Immature natural killer cell (primary cell): ENCODE results near the gene RNU6-1. TPM values are rescaled to one million over a fixed set of nuclear protein-coding genes. Genes with fewer than 3 reads are reported as not detected.

Experiments used
- DNase-seq, 3 donors: peaks; one replicate each; pipeline ENCODE4 v3.0.0; 2022; ENCODE audit warnings: mixed read lengths in 1 of 3
- H3K27ac Mint-ChIP-seq, 6 donors: one replicate each; pipeline ENCODE4 v1.8.0; 2020; ENCODE audit warnings: mixed read lengths in 6 of 6, mild to moderate bottlenecking in 5 of 6, inconsistent platforms in 4 of 6, moderate library complexity in 3 of 6
- H3K27me3 Mint-ChIP-seq, 3 donors: one replicate each; pipeline ENCODE4 v1.8.0; 2020 to 2021; ENCODE audit warnings: low read depth in 3 of 3, mild to moderate bottlenecking in 3 of 3, mixed read lengths in 3 of 3, moderate library complexity in 3 of 3, inconsistent platforms in 1 of 3
- H3K36me3 Mint-ChIP-seq, 3 donors: one replicate each; pipeline ENCODE4 v1.8.0; 2020; ENCODE audit warnings: mixed read lengths in 3 of 3, inconsistent platforms in 2 of 3, mild to moderate bottlenecking in 2 of 3
- H3K4me1 Mint-ChIP-seq, 2 donors: one replicate each; pipeline ENCODE4 v1.8.0; 2020; ENCODE audit warnings: inconsistent platforms in 2 of 2, mild to moderate bottlenecking in 2 of 2, mixed read lengths in 2 of 2, moderate library complexity in 1 of 2
- H3K4me3 Mint-ChIP-seq, 5 donors: one replicate each; pipeline ENCODE4 v1.8.0; 2020; ENCODE audit warnings: mild to moderate bottlenecking in 5 of 5, mixed read lengths in 5 of 5, inconsistent platforms in 3 of 5, moderate library complexity in 3 of 5
- H3K9me3 Mint-ChIP-seq, 6 donors: one replicate each; pipeline ENCODE4 v1.8.0; 2020; ENCODE audit warnings: mild to moderate bottlenecking in 6 of 6, mixed read lengths in 6 of 6, inconsistent platforms in 4 of 6, moderate library complexity in 3 of 6
- polyA plus RNA-seq, 3 donors: library from polyadenylated mRNA; unstranded; fragments of 300-500 nt; fragmentation: Illumina TruSeq; gene quantifications; one replicate each; pipeline ENCODE4 v1.2.3, GENCODE V29; 2021

The RNU6-1 gene
- polyA plus RNA-seq, 3 donors from 2014 or later = not detected

- Mint-ChIP-seq H3K27ac (no peak overlapping the region), H3K27me3 (peaks cover 0 to 3% (median 0%) of the 10 kb centered on the region in 3 donors), H3K4me1 (no peaks in the 10 kb centered on the region), H3K4me3 (no peak overlapping the region), H3K36me3 (peaks cover 3 to 9% (median 3%) of the 10 kb centered on the region in 3 donors), H3K9me3 (no peaks in the 10 kb centered on the region)
- DNase-seq = no peak
Measured at GRCh38 chr15:67803996-67804843, 35.6 kb downstream of the RNU6-1 start.

- H3K4me1 Mint-ChIP-seq = no peaks in the 10 kb centered on the region
Measured at GRCh38 chr15:67803299-67803698, 36.5 kb downstream of the RNU6-1 start.

GRCh38 chr15:67801926-67802914 lies 37.6 kb downstream of the RNU6-1 start:
- Mint-ChIP-seq H3K27me3 (peaks cover 0 to 3% (median 0%) of the 10 kb centered on the region in 3 donors), H3K9me3 (no peaks in the 10 kb centered on the region), H3K27ac (no peak overlapping the region), H3K4me3 (no peak overlapping the region), H3K4me1 (no peaks in the 10 kb centered on the region), H3K36me3 (peaks cover 0 to 9% (median 0%) of the 10 kb centered on the region in 3 donors)
- DNase-seq = no peak

More at GRCh38 chr15:67803299-67803698, 36.5 kb downstream of the RNU6-1 start:
- Mint-ChIP-seq H3K27me3 (peaks cover 0 to 3% (median 0%) of the 10 kb centered on the region in 3 donors), H3K36me3 (peaks cover 3 to 4% (median 3%) of the 10 kb centered on the region in 3 donors), H3K27ac (no peak overlapping the region), H3K4me3 (no peak overlapping the region), H3K9me3 (no peaks in the 10 kb centered on the region)
- no peak for DNase-seq

GRCh38 chr15:67801142-67801541 lies 38.7 kb downstream of the RNU6-1 start:
- Mint-ChIP-seq H3K9me3 (no peaks in the 10 kb centered on the region), H3K36me3 (peaks cover 0 to 10% (median 3%) of the 10 kb centered on the region in 3 donors), H3K27ac (no peak overlapping the region), H3K4me3 (no peak overlapping the region), H3K27me3 (peaks cover 0 to 3% (median 0%) of the 10 kb centered on the region in 3 donors), H3K4me1 (no peaks in the 10 kb centered on the region)
- no peak for DNase-seq

DNA sequence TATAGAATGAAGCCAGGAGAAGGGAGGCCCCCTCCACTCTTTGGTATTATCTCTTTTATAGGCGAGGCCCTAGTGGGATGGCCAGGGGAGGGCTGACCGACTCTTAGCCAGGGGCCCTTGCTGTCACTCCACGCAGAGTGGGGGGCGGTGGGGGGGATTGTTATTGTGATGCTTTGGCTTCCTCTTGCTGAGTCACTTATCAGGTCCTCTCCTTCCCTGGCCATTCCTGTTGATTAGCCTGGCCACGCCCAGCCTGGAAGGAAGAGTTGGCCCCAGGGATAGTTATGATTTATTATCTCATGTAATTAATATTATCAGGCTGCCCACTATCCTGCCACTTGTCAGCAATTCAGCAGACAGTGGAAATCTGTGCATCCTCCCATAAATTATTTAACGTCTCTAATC lies 40.0 kb downstream of the RNU6-1 start:
- no peak for DNase-seq
- H3K4me1 Mint-ChIP-seq = no peaks in the 10 kb centered on the region
- no peak overlapping the region for H3K27ac Mint-ChIP-seq
- no peak overlapping the region for H3K4me3 Mint-ChIP-seq
- H3K9me3 Mint-ChIP-seq = peaks cover 0 to 10% (median 6%) of the 10 kb centered on the region in 6 donors
- peaks cover 3 to 24% (median 12%) of the 10 kb centered on the region in 3 donors for H3K36me3 Mint-ChIP-seq
- peaks cover 0 to 3% (median 0%) of the 10 kb centered on the region in 3 donors for H3K27me3 Mint-ChIP-seq

DNA sequence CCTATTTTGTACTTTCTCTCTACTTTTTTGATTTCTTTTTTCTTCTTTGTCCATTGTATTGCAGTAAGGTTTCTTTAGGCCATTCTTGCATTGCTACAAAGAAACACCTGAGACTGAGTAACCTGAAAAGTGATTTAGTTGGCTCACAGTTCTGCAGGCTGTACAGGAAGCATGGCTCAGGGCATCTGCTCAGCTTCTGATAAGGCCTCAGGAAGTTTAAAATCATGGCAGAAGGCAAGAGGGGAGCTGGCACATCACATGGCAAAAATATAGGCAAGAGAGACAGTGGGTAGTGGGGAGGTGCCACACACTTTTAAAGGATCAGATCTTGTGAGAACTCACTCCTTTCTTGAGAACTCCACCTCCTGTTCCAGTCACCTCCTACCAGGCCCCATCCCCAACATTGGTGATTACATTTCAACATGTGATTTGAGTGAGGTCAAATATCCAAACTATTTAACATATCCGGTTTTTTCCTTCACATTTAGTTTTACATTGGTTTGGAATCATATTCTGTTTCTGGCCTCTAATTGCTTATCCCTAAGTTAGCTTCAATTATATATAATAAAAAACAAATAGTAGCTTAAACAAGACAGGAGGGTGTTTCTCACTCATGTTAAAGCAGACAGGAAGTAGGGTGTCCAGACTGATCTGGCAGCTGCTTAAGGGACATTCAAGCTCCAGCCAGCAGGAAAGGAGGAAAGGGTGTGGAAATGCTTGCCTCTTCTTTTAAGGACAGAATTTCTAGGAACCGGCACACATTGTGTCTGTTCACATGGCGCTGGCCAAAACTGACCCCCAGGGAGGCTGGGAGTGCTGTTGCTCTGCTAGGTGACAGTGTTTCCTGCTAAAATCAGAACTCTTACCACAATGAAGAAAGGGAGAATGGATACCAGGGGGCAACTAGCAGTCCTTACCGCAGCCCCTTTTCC lies 43.4 kb downstream of the RNU6-1 start:
- peaks cover 0 to 11% (median 6%) of the 10 kb centered on the region in 6 donors for H3K9me3 Mint-ChIP-seq
- H3K27ac Mint-ChIP-seq = peak overlapping the region in 1 of 6 donors; percentile 51
- no peak overlapping the region for H3K4me3 Mint-ChIP-seq
- peaks cover 3 to 36% (median 21%) of the 10 kb centered on the region in 3 donors for H3K36me3 Mint-ChIP-seq
- H3K4me1 Mint-ChIP-seq = no peaks in the 10 kb centered on the region
- DNase-seq = no peak
- H3K27me3 Mint-ChIP-seq = no peaks in the 10 kb centered on the region

DNA sequence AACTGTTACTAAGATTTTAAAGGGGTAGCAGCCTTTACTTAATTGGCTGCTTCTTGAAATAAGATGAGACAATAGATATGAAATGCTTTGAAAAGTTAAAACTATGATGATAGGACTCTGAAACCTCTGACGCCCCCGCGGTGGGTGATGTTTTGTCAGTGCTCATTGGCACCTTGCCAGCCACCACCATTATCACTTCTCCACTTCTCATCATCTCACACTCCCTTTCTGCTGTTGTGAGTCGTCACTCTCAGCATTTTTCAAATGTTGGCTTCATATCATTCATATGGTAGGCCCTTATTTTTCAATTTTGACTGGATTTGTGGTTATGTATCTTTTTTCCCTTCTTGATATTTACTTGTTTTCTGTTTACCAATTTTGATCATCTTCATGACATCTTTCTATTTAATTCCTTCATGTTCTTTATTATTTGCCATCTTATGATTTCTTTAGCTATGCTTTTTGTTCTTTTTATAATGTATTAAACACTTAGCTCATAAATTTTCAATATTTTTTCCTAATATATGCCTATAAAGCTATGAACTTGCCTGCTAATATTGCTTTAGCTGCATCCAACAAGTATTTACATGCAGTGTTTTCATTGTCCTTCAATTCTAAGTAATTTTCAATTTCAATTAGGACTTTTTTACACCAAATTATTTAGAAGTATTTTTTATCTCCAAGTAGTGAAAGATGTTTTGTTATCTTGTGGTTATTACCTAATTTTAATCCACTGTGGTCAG lies 44.8 kb downstream of the RNU6-1 start:
- DNase-seq = no peak
- no peaks in the 10 kb centered on the region for H3K4me1 Mint-ChIP-seq
- no peak overlapping the region for H3K27ac Mint-ChIP-seq
- no peaks in the 10 kb centered on the region for H3K27me3 Mint-ChIP-seq
- peaks cover 3 to 36% (median 21%) of the 10 kb centered on the region in 3 donors for H3K36me3 Mint-ChIP-seq
- peaks cover 0 to 11% (median 6%) of the 10 kb centered on the region in 6 donors for H3K9me3 Mint-ChIP-seq
- no peak overlapping the region for H3K4me3 Mint-ChIP-seq

DNA sequence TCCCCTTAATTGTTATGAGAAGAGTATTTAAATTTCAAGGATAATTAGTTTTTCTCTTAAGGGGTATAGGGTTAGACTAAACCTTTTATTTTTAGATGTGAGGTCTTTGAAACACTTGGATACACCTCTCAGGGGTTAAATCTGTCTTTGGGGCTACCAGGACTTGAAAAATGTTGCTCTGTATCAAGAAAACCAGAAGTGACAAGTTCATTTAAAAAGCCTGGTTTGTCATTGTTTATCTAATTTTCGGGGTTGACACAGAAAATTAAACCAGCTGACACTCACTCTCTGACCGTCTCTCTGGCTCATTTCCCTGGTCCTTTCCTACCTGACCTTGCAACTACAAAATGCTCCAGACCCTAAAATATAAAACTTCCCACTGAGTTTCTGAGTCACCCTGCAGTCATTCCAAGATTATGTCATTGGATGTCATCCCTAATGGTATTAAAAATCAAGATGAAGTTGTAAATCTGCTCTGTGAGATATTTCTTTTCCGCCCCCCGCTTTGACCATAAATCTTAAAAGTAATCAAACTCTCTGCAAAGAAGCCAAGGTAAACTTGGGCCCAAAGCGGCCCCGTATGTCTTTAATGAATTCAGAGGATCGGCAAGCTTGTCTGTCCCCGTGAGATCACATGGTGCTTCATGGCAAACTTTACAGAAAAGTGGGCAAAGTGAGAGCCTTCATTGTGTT lies 47.4 kb downstream of the RNU6-1 start:
- Mint-ChIP-seq H3K9me3 (peaks cover 0 to 11% (median 6%) of the 10 kb centered on the region in 6 donors), H3K4me3 (no peak overlapping the region), H3K4me1 (no peaks in the 10 kb centered on the region), H3K27me3 (no peaks in the 10 kb centered on the region), H3K36me3 (peaks cover 3 to 30% (median 21%) of the 10 kb centered on the region in 3 donors), H3K27ac (no peak overlapping the region)
- no peak for DNase-seq

DNA sequence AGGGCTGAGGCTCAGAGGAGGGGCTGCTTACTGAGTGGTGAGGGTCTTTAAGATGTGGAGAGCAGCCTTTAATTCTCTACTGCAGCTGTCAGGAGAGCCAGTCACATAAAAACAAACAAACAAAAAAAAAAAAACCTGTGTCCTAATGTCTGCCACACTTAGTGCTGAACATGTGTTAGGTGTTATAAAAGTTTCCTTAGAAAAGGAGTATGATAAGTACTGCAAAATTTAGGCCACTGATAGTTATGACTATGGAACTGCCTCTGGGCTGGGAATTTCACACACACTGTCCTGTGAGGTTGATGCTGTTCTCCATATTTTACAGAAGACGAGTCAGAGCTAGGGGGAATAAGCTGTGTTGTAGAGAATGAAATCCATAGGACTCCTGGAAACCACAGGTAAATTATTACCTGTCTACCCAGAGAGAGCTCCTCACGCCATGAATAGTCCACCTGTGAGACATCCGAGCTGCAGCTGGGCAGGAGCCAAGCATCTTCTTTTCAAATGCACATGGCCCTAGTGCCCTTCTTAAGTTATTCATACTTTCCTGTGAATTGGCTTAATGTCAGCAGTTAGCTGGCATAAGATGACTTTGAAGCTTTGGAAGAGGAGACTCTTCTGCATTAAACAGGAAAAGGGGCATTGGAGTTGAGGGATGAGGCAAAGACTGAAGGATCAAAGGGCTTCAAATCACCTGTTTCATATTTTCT lies 49.1 kb downstream of the RNU6-1 start:
- Mint-ChIP-seq H3K27me3 (no peaks in the 10 kb centered on the region), H3K27ac (no peak overlapping the region), H3K4me1 (no peaks in the 10 kb centered on the region), H3K4me3 (no peak overlapping the region), H3K36me3 (peaks cover 3 to 33% (median 25%) of the 10 kb centered on the region in 3 donors), H3K9me3 (peaks cover 0 to 10% (median 6%) of the 10 kb centered on the region in 6 donors)
- no peak for DNase-seq
